Lower lobe of right lung (tissue), 2 donors: ENCODE results near the gene ACTG2. TPM values are rescaled to one million over a fixed set of nuclear protein-coding genes. Genes with fewer than 3 reads are reported as not detected.
A peak's percentile ranks its signal among the peaks of the same experiment; 100 is the strongest.

ENCODE experiments used
- ATAC-seq, 2 donors: fragments of 200-7000 bp; cut with Tn5 transposase; one replicate each; pipeline ENCODE4 v1.9.1; 2020 to 2022; ENCODE audit warnings: mild to moderate bottlenecking in 2 of 2, moderate library complexity in 2 of 2
- DNase-seq: peaks from one replicate; pipeline ENCODE4 v3.0.0-alpha.2; 2020
- H3K27ac ChIP-seq: fragments of 200-600 bp; one replicate; pipeline ENCODE4 v1.8.0; 2022
- H3K27me3 ChIP-seq: fragments of 200-600 bp; one replicate; pipeline ENCODE4 v1.8.0; 2022; ENCODE audit warnings: low read depth
- H3K36me3 ChIP-seq: fragments of 200-600 bp; one replicate; pipeline ENCODE4 v1.8.0; 2022; ENCODE audit warnings: mild to moderate bottlenecking
- H3K4me1 ChIP-seq: fragments of 200-600 bp; one replicate; pipeline ENCODE4 v1.8.0; 2022
- H3K4me3 ChIP-seq: fragments of 200-600 bp; one replicate; pipeline ENCODE4 v1.8.0; 2022; ENCODE audit warnings: mild to moderate bottlenecking
- H3K9me3 ChIP-seq: fragments of 200-600 bp; one replicate; pipeline ENCODE4 v1.8.0; 2022
- intact Hi-C: fragments of 100-400 bp; cut with DNase I; formaldehyde crosslinking; loops from one replicate; pipeline ENCODE4 v1.11.0; 2022
- total RNA-seq: library from RNA; stranded (reverse); fragmentation: NEBNext Ultra II Directional; extraction: Animal tissue kit (Norgen Biotek cat#: 25700); gene quantifications from one replicate; pipeline ENCODE4 v1.2.1, GENCODE V29; 2021
- TF ChIP-seq, protein P1 (sequence below): fragments of 200-600 bp; IDR thresholded peaks from one replicate; pipeline ENCODE4 v1.8.0; 2022; ENCODE audit warnings: antibody characterized with exemption, mild to moderate bottlenecking
- donor health status: DM: no; HTN: yes; CAD: no; lungs with severe emphysema.

ACTG2 gene
- total RNA-seq, 1 donor from 2014 or later = 22.2 TPM

DNA sequence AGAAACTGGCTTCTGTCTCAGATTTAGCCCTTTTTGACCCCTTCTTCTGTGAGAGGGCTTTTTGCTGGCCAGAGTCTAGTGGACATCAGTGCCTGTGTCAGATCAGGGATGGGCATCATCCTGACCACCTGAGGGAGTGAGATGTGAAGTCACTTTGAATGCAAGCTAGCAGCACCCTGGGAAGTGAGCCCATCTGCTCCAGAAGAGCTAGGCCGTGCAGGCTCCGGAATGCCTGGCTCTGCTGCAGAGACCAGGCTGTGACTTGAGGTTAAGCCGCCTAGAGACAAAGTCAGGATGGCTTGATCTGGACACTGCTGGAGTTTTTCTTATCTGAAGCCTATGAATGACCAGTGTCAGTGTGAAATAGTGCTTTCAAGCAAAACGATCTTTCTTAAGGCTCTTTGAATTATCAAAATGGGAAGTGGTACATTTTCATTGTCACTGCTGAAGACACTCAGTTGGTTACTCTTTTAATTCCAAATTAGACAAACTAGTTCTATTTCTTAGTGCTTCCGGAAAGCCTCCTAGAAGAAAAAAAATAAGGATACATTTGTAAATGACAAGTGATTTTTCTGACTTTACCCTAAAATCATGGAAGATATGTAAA lies 54.7 kb downstream of the ACTG2 start:
- intact Hi-C loops = no loop called here
- TF ChIP-seq, protein P1, sequence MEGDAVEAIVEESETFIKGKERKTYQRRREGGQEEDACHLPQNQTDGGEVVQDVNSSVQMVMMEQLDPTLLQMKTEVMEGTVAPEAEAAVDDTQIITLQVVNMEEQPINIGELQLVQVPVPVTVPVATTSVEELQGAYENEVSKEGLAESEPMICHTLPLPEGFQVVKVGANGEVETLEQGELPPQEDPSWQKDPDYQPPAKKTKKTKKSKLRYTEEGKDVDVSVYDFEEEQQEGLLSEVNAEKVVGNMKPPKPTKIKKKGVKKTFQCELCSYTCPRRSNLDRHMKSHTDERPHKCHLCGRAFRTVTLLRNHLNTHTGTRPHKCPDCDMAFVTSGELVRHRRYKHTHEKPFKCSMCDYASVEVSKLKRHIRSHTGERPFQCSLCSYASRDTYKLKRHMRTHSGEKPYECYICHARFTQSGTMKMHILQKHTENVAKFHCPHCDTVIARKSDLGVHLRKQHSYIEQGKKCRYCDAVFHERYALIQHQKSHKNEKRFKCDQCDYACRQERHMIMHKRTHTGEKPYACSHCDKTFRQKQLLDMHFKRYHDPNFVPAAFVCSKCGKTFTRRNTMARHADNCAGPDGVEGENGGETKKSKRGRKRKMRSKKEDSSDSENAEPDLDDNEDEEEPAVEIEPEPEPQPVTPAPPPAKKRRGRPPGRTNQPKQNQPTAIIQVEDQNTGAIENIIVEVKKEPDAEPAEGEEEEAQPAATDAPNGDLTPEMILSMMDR = no peak
- H3K27me3 ChIP-seq = no peaks in the 10 kb centered on the region
- peaks cover 31% of the 10 kb centered on the region for H3K4me1 ChIP-seq
- H3K4me3 ChIP-seq = no peak overlapping the region
- peaks cover 86% of the 10 kb centered on the region for H3K36me3 ChIP-seq
- ATAC-seq (no peak), DNase-seq (no peak)
- no peak overlapping the region for H3K27ac ChIP-seq
- H3K9me3 ChIP-seq = no peaks in the 10 kb centered on the region

DNA sequence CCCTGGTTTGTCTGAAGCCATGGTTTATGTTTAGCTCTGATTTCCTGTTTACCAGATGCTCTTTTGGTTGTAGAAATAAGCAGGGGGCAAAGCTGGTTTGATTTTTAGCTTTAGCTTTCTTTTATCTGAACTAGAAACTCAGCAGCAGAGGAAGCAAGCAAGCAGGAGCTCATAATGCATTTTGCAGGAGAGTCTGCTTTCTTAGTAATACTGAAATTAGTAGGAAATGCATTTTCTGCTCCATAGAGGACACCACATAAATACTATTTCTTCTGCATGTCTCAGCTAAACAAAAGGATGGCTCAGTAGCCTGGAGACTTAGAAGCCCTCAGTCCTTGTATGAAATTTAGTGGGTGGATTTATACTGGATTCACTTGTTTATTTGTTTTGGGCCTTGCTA lies 57.0 kb downstream of the ACTG2 start:
- peaks cover 38% of the 10 kb centered on the region for H3K4me1 ChIP-seq
- TF ChIP-seq, protein P1 = no peak
- DNase-seq (no peak), ATAC-seq (no peak)
- intact Hi-C loops = no loop called here
- no peak overlapping the region for H3K4me3 ChIP-seq
- peaks cover 94% of the 10 kb centered on the region for H3K36me3 ChIP-seq
- H3K27me3 ChIP-seq = no peaks in the 10 kb centered on the region
- no peak overlapping the region for H3K27ac ChIP-seq
- no peaks in the 10 kb centered on the region for H3K9me3 ChIP-seq

DNA sequence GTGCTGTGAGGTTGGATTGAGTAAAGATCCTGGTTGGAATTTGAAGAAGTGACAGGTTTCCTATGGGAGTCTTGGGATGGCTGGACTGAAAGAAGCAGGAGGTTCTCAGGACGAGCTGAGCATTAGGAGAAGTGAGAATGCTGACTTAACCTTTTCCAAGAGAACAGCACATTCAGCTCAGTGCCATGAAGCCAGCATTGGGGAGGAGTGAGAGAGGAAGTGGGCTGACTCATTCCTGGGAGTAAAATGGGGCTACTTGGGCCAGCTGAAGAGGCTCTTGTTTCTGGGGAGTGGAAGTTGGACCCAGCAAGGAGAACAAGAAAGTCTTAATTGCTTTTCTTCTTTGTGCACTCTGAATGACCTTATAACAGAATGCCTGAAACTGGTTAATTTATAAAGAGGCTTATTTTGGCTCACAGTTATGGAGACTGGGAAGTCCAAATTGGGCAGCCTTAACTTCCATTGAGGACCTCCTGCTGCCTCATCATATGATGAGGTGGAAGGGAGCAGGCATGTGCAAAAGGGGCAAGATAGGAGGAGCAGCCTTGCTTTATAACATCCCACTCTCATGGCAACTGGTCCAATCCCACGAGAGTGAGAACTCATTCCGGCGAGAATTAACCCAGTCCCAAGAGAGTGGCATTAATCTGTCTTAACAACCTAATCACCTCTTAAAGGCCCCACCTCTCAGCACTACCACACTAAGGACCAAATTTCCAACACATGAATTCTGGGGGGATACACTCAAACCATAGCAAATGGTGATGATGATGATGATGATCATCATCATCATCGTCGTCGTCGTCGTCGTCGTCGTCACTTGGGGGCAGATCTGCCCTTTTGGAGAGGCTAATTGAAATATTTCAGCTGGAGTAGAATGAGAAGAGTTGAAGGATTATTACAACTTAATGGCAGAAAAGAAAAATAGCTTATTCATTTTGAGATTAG lies 60.0 kb downstream of the ACTG2 start:
- intact Hi-C loops = no loop called here
- TF ChIP-seq, protein P1 = no peak
- peak; percentile 54 for DNase-seq
- H3K4me1 ChIP-seq = peaks cover 37% of the 10 kb centered on the region
- H3K9me3 ChIP-seq = no peaks in the 10 kb centered on the region
- H3K27me3 ChIP-seq = no peaks in the 10 kb centered on the region
- no peak overlapping the region for H3K4me3 ChIP-seq
- ATAC-seq = peak; percentile 90 to 92
- H3K36me3 ChIP-seq = peaks cover 98% of the 10 kb centered on the region
- H3K27ac ChIP-seq = no peak overlapping the region

DNA sequence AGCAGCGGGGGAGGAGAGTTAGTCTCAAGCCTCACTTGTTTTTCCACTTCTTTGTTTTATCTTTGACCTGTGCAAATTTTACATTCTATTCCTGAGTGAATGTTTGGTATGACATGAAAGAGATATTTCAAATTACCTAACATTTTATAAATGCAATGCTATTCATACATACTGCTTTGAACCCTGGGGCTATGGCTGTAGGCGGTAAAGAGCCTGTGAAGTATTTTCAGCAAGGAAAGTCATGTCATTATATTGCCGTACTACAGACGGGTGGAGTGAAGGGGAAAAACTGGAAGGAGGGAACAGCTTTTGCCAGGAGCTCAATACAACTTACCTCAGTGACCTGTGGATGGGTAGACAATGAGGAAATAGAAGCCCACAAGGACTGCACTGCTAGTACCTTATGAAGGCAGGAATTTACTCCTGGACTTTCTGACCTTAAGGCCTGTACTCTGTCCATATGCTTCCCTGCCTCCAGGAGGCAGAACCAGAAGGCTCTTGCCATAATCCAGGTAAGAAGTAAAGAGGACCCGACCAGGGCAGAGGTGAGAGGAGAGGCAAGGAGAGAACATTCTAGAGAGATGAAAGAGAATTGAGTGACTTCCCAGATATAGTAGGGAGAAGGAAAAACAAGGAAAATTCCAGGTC lies 63.5 kb downstream of the ACTG2 start:
- TF ChIP-seq, protein P1 = no peak

DNA sequence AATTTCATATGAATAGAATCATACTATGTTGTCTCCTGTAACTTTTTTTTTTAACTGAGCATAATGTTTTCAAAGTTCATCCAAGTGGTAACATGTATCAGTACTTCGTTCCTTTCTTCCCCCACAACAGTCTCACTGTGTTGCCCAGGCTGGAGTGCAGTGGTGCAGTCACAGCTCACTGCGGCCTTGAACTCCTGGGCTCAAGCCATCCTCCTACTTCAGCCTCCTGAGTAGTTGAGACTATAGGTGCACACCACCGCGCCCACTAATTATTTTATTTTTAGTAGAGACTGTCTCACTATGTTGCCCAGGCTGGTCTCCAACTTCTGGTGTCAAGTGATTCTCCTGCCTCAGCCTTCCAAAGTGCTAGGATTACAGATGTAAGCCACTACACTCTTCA lies 68.5 kb downstream of the ACTG2 start:
- DNase-seq (no peak), ATAC-seq (no peak)
- Histone ChIP-seq H3K27ac (no peak overlapping the region), H3K4me3 (no peak overlapping the region), H3K27me3 (no peaks in the 10 kb centered on the region), H3K36me3 (peaks cover 36% of the 10 kb centered on the region), H3K9me3 (no peaks in the 10 kb centered on the region), H3K4me1 (no peaks in the 10 kb centered on the region)
- intact Hi-C loops = no loop called here
- TF ChIP-seq, protein P1 = no peak

More for the DNA sequence above, 63.5 kb downstream of the ACTG2 start:
- peak in 1 of 2 donors; percentile 50 for ATAC-seq
- Histone ChIP-seq H3K4me3 (no peak overlapping the region), H3K9me3 (no peaks in the 10 kb centered on the region), H3K27me3 (no peaks in the 10 kb centered on the region), H3K27ac (no peak overlapping the region), H3K36me3 (peaks cover 83% of the 10 kb centered on the region), H3K4me1 (peaks cover 17% of the 10 kb centered on the region)
- DNase-seq = no peak
- intact Hi-C loops = no loop called here
